DMS79 (cell line): ENCODE results near the gene PRPSAP1.
"Not testable (repeated sequence)": the region's sequence is repeated elsewhere in the genome, so short reads cannot be mapped to it uniquely, and the experiment has no call there.

Experiments
- DNase-seq: peaks from one replicate; lab custom pipeline; 2025; lab: John Stamatoyannopoulos, UW

The PRPSAP1 gene

GRCh38 chr17:76318586-76318985 lies 35.1 kb downstream of the PRPSAP1 start:
- no peak for DNase-seq

GRCh38 chr17:76317535-76317934 lies 36.2 kb downstream of the PRPSAP1 start:
- no peak for DNase-seq

GRCh38 chr17:76314392-76315227 lies 39.1 kb downstream of the PRPSAP1 start:
- DNase-seq = no peak

GRCh38 chr17:76312735-76313134 lies 41.0 kb downstream of the PRPSAP1 start:
- DNase-seq = no peak

DNA sequence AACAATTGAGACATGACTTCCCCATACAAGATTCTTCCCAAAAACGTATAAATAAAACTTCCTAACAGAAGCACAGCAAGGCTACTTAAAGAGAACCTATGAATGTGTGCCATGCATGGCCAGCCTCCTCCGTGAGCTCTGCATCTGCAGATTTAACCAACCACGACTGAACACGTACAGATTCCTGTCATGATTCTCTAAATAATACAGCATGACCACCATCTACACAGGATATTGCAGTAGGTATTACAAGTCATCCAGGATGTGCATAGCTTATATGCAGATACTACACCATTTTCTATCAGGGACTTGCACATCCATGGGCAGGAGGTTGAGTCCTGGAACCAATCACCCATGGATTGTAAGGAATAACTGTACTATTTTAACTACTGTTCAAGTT lies 44.3 kb downstream of the PRPSAP1 start:
- DNase-seq = no peak

- DNase-seq = no peak
Observed at GRCh38 chr17:76307966-76308338, 45.8 kb downstream of the PRPSAP1 start, which contains the start of gene QRICH2. Gene QRICH2 (minus strand): TSS chr17:76308276. CDS start chr17:76307998, 278 bp downstream.

- no peak for DNase-seq
Observed at GRCh38 chr17:76307299-76307965, 46.3 kb downstream of the PRPSAP1 start.

DNA sequence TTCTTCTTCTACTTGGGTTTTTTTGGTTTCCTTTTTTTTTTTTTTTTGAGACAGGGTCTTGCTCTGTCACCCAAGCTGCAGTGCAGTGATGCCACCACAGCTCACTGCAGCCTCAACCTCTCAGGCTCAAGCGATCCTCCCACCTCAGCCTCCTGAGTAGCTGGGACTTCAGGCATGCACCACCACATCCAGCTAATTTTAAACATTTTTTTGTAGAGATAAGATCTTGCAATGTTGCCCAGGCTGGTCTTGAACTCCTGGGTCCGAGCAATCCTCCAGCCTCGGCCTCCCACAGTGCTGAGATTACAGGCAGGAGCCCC lies 48.6 kb downstream of the PRPSAP1 start:
- not testable (repeated sequence) for DNase-seq

- DNase-seq = no peak
Observed at GRCh38 chr17:76304226-76305134, 49.2 kb downstream of the PRPSAP1 start.

DNA sequence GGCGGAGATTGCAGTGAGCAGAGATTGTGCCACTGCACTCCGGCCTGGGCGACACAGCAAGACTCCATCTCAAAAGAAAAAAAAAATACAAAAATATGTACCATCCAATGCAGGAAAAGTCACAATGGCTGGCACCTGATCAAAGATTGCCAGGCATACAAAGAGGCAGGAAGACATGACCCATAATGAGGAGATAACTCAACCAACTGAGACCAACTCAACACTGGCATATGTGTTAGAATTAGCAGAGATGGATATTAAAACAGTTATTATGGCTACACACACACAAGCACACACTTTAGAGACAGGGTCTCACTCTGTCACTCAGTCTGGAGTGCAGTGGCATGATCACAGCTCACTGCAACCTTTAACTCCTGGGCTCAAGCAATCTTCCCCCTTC lies 56.3 kb downstream of the PRPSAP1 start:
- no peak for DNase-seq

- no peak for DNase-seq
Observed at GRCh38 chr17:76296889-76297288, 56.8 kb downstream of the PRPSAP1 start.

GRCh38 chr17:76296186-76296585 lies 57.5 kb downstream of the PRPSAP1 start:
- no peak for DNase-seq

DNA sequence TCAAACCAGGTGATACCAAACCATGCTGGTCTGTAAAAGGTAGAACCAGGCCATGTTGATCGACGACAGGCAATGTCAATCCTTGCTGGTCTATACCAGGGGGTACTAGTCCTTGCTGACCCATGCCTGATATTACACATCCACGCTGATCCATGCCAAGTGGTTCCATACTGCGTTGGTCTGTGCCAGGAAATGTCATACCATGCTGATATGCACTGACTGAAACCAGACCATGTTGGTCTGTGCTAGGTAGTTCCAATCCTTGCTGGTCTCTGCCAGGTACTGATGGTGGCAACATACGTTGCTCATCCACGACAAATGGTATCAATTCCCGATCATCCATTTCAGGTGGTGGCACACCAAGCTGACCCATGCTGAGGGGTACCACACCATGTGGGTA lies 60.6 kb downstream of the PRPSAP1 start:
- DNase-seq = no peak

- no peak for DNase-seq
Observed at GRCh38 chr17:76292567-76292966, 61.1 kb downstream of the PRPSAP1 start.

- no peak for DNase-seq
Observed at GRCh38 chr17:76281573-76282371, 71.9 kb downstream of the PRPSAP1 start.

GRCh38 chr17:76280650-76281049 lies 73.1 kb downstream of the PRPSAP1 start:
- DNase-seq = no peak

GRCh38 chr17:76279742-76280287 lies 73.9 kb downstream of the PRPSAP1 start:
- DNase-seq = no peak

DNA sequence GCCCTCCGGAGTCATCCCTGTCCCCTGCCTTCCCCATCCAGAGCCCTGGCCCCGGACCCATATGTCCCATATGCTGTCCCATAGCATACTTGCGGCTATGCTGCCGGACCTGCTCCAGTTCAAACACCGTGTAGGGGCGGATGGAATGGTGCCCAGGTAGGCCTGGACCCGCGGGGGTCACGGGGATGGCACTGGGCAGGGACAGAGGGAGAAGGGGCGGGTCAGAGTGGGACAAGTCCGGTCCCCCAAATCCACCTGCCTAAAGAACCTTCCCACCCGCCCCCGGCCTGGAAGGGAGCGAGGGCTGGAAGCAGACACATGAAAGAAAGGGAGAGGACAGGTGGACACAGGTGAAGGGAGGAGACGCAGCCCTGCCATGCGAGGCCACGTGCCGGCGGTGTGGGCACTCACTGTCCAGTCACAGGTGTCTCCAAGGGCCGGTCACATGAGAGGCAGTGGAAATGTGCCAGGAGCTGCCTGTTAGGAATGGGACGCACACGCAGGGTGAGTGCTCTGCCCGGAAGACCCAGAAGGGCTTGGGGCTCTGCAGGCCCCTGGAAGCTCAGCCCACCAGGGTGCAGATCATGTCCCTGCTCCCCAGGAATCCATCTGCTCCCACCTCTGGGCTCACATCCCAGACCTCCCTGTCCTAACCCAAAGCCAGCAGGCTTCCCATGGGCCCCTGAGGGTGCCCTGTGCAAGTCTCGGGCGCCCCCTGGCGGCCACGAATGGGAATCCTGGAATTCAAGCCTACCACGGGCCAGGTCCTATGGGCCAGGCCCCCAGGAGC lies 74.6 kb downstream of the PRPSAP1 start:
- DNase-seq = peak; percentile 35

GRCh38 chr17:76278268-76278908 lies 75.3 kb downstream of the PRPSAP1 start:
- DNase-seq = no peak
